Cardiac septum (tissue), 1 donor: ENCODE results near the gene ADAMTS2. TPM values are rescaled to one million over a fixed set of nuclear protein-coding genes. Genes with fewer than 3 reads are reported as not detected.
"Not testable (repeated sequence)": the region's sequence is repeated elsewhere in the genome, so short reads cannot be mapped to it uniquely, and the experiment has no call there.

ENCODE experiments used
- DNase-seq: peaks from one replicate; pipeline ENCODE4 v3.0.0-alpha.2; 2020; ENCODE audit warnings: low spot score
- intact Hi-C: fragments of 100-400 bp; cut with DNase I; formaldehyde crosslinking; loops from one replicate; pipeline ENCODE4 v1.14.0; 2022
- total RNA-seq: library from RNA; stranded (reverse); fragmentation: NEBNext Ultra II Directional; extraction: Animal tissue kit (Norgen Biotek cat#: 25700); gene quantifications from one replicate; pipeline ENCODE4 v1.2.1, GENCODE V29; 2021
- donor health status: DM: no; HTN: no; CAD: no.

ADAMTS2 gene
- total RNA-seq, 1 donor from 2014 or later, result 5.9 TPM

DNA sequence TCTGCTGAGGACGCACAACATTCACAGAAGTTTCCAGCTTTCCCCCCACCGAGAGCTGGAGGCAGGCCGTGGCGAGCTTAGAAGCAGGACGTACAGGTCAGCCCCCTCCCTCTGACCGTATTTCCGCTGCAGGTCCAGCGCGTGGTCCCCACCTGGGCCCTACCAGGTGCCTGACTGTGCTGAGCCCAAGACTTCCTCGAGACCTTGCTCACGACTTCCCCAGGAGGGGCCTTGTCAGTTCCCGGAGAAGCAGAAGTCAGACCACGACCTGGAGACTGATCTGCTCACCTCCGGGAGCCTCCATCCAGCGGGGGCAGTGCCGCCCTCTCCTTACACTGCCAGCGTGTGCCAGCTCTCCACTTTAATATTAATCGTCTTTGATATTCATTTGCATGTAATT is 128.9 kb downstream of the ADAMTS2 start:
- DNase-seq, intact Hi-C loops: not testable (repeated sequence)

GRCh38 chr5:179215576-179215975 is 129.7 kb downstream of the ADAMTS2 start:
- no peak for DNase-seq
- intact Hi-C loops, result no loop called here

- DNase-seq, result no peak
- intact Hi-C loops, result no loop called here
These were observed 130.6 kb downstream of the ADAMTS2 start for GRCh38 chr5:179214678-179215077.

- no peak for DNase-seq
- intact Hi-C loops, result no loop called here
These were observed 132.4 kb downstream of the ADAMTS2 start for GRCh38 chr5:179212870-179213269.

- no peak for DNase-seq
- intact Hi-C loops, result no loop called here
These were observed 133.6 kb downstream of the ADAMTS2 start for GRCh38 chr5:179211631-179212030.

DNA sequence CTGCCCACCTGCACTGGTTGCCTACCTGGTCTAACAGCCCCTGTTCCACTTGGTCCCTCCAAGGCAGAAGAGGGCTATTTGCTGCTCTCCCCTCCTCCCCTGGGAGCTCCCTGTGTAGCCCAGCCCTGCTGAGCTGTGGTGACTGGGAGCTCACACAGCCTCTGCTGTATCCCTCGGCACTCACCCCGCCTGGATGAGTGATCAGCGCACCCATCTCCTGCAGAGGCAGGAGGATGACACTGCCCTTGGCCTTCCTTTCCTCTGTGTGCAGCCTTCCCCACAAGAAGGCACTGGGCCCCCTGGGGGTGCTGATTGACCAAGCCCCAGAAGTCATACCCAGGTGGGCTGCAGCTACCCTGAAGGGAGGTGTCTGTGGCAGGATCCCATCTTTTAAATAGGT is 134.2 kb downstream of the ADAMTS2 start:
- no peak for DNase-seq
- intact Hi-C loops, result no loop called here

DNA sequence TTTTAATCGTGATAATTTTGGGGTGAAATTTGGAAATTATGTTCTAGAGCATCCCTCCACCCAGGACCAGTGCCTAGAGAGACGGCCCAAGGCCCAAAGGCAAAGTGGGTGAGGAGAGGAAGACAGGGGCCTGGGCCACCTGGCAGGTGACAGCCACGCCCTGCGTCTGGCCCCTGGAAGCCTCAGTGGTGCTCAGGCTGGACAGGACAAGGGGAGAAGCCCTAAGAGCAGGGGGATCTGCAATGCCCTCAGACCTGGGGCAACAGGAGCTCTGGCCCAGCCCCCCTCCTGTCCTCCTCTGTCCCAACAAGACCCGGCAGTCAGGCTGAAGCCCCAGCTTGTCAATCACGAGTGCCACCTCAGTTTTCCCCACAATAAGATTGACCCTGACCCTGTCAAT is 134.8 kb downstream of the ADAMTS2 start:
- intact Hi-C loops, result no loop called here
- no peak for DNase-seq

DNA sequence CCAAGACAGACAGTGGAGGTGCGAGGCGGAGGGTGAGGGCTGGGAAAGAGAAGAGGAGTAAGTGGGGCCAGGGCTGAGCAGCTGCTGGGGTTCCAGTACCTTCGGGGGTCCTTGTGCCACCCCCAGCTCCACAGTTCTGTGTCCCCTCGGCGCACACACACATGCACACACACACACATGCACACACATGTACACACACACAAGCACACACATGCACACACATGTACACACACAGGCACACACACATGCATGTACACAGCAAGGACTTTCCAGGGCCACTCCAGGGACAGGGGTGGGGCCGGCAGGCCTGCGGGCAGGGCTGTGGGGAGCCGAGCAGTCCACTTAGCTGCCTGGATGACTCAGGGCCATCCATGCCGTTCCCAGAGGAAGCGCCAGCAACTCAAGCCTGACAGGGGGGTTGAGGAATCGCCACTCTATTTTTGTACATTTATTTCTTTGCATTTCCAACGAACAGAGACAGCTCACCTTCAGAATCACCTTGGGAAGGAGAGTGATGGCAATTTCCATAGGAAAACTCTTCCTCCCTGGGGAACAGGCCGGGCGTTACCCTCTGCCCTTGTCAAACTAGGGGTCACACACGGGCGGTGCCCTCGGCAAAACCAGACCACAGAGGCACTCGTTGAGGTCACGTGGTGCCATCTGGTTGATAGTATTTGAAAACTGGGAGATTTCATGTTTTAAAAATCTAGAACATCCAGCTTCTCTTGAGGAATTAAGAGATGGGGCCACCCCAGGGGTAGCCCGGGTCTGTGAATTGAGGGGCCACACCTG is 135.7 kb downstream of the ADAMTS2 start:
- intact Hi-C loops, result no loop called here

DNA sequence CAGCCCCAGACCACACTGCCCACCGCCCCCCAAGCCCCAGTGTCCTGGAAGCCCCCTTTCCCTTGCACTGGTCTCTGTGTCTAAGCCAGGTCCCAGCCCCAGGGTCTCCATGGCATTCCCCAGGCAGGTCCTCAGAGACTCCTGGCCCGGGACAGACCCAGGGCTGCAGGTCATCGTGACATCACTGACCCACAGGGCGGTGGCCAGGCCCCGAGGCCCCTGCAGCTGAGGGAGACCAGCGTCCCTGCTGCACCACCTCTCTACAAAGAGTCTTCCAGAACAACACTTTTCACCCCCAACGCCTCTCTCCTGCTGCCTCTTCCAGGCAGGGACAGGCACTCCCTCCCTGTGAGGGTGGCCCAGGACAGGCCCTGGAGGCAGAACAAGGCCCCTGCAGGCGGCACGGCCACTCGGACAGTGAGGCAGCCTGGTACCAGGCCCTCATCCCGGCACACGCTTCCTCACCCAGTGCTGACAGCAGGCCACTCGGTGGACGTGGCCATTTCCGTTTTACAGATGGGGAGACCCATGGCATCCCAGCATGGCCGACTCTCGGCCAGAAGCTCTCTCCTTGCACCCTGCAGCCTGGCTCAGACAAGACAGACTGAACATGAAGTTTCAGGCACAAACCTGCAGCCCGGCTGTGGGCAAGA is 136.4 kb downstream of the ADAMTS2 start:
- no peak for DNase-seq
- intact Hi-C loops, result no loop called here

More for the DNA sequence above, 135.7 kb downstream of the ADAMTS2 start:
- DNase-seq, result no peak

GRCh38 chr5:179207920-179208705 is 137.1 kb downstream of the ADAMTS2 start:
- no peak for DNase-seq
- intact Hi-C loops, result no loop called here

DNA sequence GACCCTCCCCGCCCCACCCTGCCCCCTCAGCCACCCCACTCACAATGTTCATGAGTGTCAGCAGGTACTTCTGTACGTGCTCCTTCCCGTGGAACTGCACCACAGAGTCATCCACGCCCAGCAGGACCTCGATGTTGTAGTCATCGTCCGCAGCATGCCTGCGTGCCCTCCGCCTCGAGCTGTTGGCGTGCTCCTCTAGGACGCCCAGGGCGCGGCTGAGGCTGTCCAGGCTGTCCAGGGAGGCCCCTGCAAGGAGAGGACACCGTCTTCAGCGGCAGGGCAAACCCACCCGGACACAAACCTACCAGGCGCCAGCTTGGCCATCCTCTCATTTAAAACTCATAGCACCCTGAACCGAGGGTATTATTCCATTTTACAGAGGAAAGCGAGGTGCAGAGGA is 137.8 kb downstream of the ADAMTS2 start:
- DNase-seq, result no peak
- intact Hi-C loops, result no loop called here

GRCh38 chr5:179206366-179206765 is 138.9 kb downstream of the ADAMTS2 start:
- intact Hi-C loops, result no loop called here
- DNase-seq, result no peak

- intact Hi-C loops, result no loop called here
- DNase-seq, result no peak
These were observed 140.0 kb downstream of the ADAMTS2 start for GRCh38 chr5:179205277-179205676.

- intact Hi-C loops, result no loop called here
- DNase-seq, result no peak
These were observed 140.7 kb downstream of the ADAMTS2 start for GRCh38 chr5:179204572-179204971.

DNA sequence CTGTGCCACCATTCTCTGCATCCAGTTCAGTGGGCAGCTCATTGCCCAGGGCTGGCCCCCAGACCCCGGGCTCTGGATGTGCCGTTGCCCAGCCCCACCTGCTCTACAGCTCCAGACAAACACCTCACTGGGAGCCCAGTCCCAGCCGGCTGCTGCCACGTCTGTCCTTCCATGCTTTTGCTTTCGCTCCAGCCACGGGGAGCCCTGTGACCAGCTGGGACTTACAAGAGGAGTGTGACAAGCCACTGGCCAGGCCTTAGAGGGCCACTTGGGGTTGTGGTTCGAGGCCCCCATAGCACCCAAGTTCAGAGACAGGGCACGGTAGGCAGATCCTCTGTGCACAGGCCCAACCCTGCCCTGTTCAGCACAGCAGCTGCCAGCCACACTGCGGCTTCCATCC is 142.0 kb downstream of the ADAMTS2 start:
- no peak for DNase-seq
- intact Hi-C loops, result no loop called here

DNA sequence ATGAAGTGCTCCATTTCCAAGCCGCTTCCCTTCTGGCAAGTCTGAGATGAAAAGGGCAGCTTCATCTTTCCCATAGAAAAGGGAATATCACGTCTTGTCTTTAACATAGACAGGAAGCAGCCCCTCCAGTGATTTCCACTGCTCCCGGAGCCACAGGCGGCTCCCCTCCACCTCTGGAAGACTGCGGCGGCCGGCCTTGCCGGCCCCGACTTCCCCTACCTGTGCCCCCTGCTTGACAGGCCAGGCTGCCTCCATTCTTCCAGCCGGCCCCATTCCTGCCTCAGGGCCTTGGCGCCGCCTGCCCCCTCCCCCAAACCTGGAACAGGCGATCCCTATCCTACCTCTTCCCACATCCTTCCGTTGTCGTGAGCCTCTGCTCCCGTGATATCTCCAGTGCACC is 143.3 kb downstream of the ADAMTS2 start:
- no peak for DNase-seq

DNA sequence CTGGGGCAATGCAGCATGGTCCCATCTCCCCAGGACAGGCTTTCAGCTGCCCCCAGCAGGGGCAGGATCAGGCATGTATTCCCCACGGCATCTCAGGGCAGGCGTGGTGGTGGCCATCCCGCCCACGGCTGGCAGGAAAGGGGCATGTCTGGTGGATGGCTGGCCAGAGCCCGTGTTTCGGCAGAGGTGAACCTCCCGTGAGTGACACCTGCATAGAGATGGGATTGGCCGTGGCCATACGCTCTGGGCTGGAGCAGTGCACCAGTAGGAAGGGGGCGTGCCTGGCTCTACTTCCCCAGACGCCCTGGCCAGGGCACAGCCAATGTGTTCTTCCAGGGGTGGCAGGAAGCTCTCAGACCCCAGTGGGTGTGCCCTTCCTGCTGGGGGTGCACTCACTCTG is 146.0 kb downstream of the ADAMTS2 start:
- intact Hi-C loops, result no loop called here
- no peak for DNase-seq

More for the DNA sequence above, 143.3 kb downstream of the ADAMTS2 start:
- intact Hi-C loops, result no loop called here

- intact Hi-C loops, result no loop called here
- no peak for DNase-seq
These were observed 146.4 kb downstream of the ADAMTS2 start for GRCh38 chr5:179198825-179199224.

GRCh38 chr5:179196405-179197079 is 148.7 kb downstream of the ADAMTS2 start:
- intact Hi-C loops, result no loop called here
- DNase-seq, result no peak
